Stimulated activated CD4-positive, alpha-beta T cell treated with anti-CD3 and anti-CD28 coated beads, Interleukin-1b, Interleukin-23, amount 100 ng/mL, for 4 hours (primary cell): Measurements from ENCODE around the gene PLXNA2.

Source experiments
- DNase-seq, 2 donors: peaks; one replicate each; pipeline ENCODE4 v3.0.0-alpha.2; 2020; ENCODE audit warnings: low read depth in 2 of 2

PLXNA2 gene

GRCh38 chr1:207998691-207999090 is 245.5 kb downstream of the PLXNA2 start:
- DNase-seq, result no peak

- DNase-seq, result peak; percentile 18 to 29
Measured at GRCh38 chr1:207997486-207998268, 246.5 kb downstream of the PLXNA2 start.

GRCh38 chr1:207996636-207997035 is 247.5 kb downstream of the PLXNA2 start:
- DNase-seq, result no peak

- no peak for DNase-seq
Measured at GRCh38 chr1:207995576-207995975, 248.6 kb downstream of the PLXNA2 start.

GRCh38 chr1:207993477-207994445 is 250.4 kb downstream of the PLXNA2 start:
- DNase-seq, result no peak

GRCh38 chr1:207992677-207993236 is 251.4 kb downstream of the PLXNA2 start:
- no peak for DNase-seq

GRCh38 chr1:207991583-207992026 is 252.6 kb downstream of the PLXNA2 start:
- DNase-seq, result no peak

- no peak for DNase-seq
Measured at GRCh38 chr1:207990876-207991582, 253.2 kb downstream of the PLXNA2 start.

GRCh38 chr1:207990455-207990854 is 253.7 kb downstream of the PLXNA2 start:
- no peak for DNase-seq

- no peak for DNase-seq
Measured at GRCh38 chr1:207988326-207989165, 255.6 kb downstream of the PLXNA2 start.

GRCh38 chr1:207987164-207987563 is 257.0 kb downstream of the PLXNA2 start:
- DNase-seq, result no peak

- no peak for DNase-seq
Measured at GRCh38 chr1:207985996-207986395, 258.2 kb downstream of the PLXNA2 start.

GRCh38 chr1:207984831-207985572 is 259.2 kb downstream of the PLXNA2 start:
- no peak for DNase-seq

- DNase-seq, result no peak
Measured at GRCh38 chr1:207983044-207983635, 261.0 kb downstream of the PLXNA2 start.

GRCh38 chr1:207981976-207982375 is 262.2 kb downstream of the PLXNA2 start:
- no peak for DNase-seq

- no peak for DNase-seq
Measured at GRCh38 chr1:207978441-207978840, 265.7 kb downstream of the PLXNA2 start.

GRCh38 chr1:207977876-207978275 is 266.3 kb downstream of the PLXNA2 start:
- no peak for DNase-seq

GRCh38 chr1:207973898-207974568 is 270.2 kb downstream of the PLXNA2 start:
- DNase-seq, result no peak

- DNase-seq, result no peak
Measured at GRCh38 chr1:207972337-207972736, 271.8 kb downstream of the PLXNA2 start.
